H1 (cell line): ENCODE data around the gene NUP133. TPM values are rescaled to one million over a fixed set of nuclear protein-coding genes. Genes with fewer than 3 reads are reported as not detected.

Experiments used
- CTCF ChIA-PET: fragments of 300-600 bp; sonication (Branson Sonifier 250); formaldehyde crosslinking; loops from one replicate; lab custom pipeline; 2021; ENCODE audit not compliant: partially characterized antibody; lab: Charles Lee
- POLR2A ChIA-PET: fragments of 300-600 bp; sonication (Branson Sonifier 250); formaldehyde crosslinking; loops from one replicate; lab custom pipeline; 2021; ENCODE audit warnings: inconsistent platforms; ENCODE audit not compliant: partially characterized antibody; lab: Charles Lee
- DNase-seq, 2 experiments: peaks; one replicate each; pipeline versions ENCODE4 v3.0.0 to v3.0.0-alpha.2; 2010 to 2022; ENCODE audit warnings: low spot score in 2 of 2, low read depth in 1 of 2, mixed read lengths in 1 of 2
- FAIRE-seq: peaks from 2 replicates; lab custom pipeline; 2011; peaks lifted over from hg19 to GRCh38; lab: Jason Lieb, UNC
- H2AFZ ChIP-seq: 2 replicates; pipeline ENCODE4 v1.8.1; 2012; ENCODE audit warnings: low read length, inconsistent platforms
- H2AK5ac ChIP-seq: 2 replicates; pipeline ENCODE4 v1.6.1; 2013; ENCODE audit warnings: low read depth, low read length
- H2BK120ac ChIP-seq: replicated peaks from 2 replicates; pipeline ENCODE3; 2013; ENCODE audit warnings: low read depth, low read length, inconsistent platforms
- H2BK12ac ChIP-seq: 2 replicates; pipeline ENCODE4 v1.6.1; 2013; ENCODE audit warnings: low read depth, low read length
- H2BK15ac ChIP-seq: 2 replicates; pipeline ENCODE4 v1.6.1; 2013; ENCODE audit warnings: low read length
- H2BK20ac ChIP-seq: 2 replicates; pipeline ENCODE4 v1.6.1; 2013; ENCODE audit warnings: low read length
- H2BK5ac ChIP-seq: 2 replicates; pipeline ENCODE4 v1.6.1; 2013; ENCODE audit warnings: low read depth, low read length
- H3K14ac ChIP-seq: 2 replicates; pipeline ENCODE4 v1.6.1; 2013; ENCODE audit warnings: inconsistent platforms; ENCODE audit not compliant: insufficient read length
- H3K18ac ChIP-seq: 2 replicates; pipeline ENCODE4 v1.6.1; 2013; ENCODE audit warnings: low read length; ENCODE audit errors: extremely low read depth
- H3K23ac ChIP-seq: 2 replicates; pipeline ENCODE4 v1.6.1; 2013; ENCODE audit warnings: inconsistent platforms; ENCODE audit not compliant: insufficient read length
- H3K23me2 ChIP-seq: 2 replicates; pipeline ENCODE4 v1.6.1; 2013; ENCODE audit warnings: low read depth, low read length
- H3K27ac ChIP-seq: 2 replicates; pipeline ENCODE4 v1.6.1; 2011; ENCODE audit warnings: low read depth, low read length, inconsistent platforms
- H3K27me3 ChIP-seq, 4 experiments: replicated peaks in 1 of 4; 1 replicate in 1 of 4; 2 replicates in 3 of 4; pipeline versions ENCODE4 v1.6.1 to v1.8.1; 2011 to 2013; ENCODE audit warnings: low read length in 3 of 4, mild to moderate bottlenecking in 3 of 4, inconsistent platforms in 2 of 4, mixed read lengths in 2 of 4, moderate library complexity in 1 of 4; ENCODE audit not compliant: control insufficient read depth in 3 of 4, insufficient read depth in 3 of 4; ENCODE audit errors: extremely low read depth in 1 of 4
- H3K36me3 ChIP-seq, 4 experiments: 2 replicates each; pipeline versions ENCODE4 v1.6.1 to v1.8.1; 2011 to 2013; ENCODE audit warnings: mild to moderate bottlenecking in 4 of 4, low read length in 3 of 4, moderate library complexity in 2 of 4, control low read depth in 1 of 4, inconsistent platforms in 1 of 4; ENCODE audit not compliant: insufficient read depth in 4 of 4, control insufficient read depth in 2 of 4
- H3K4ac ChIP-seq: replicated peaks from 2 replicates; pipeline ENCODE3; 2013; ENCODE audit warnings: low read length, low read depth, mixed read lengths, inconsistent platforms; ENCODE audit not compliant: insufficient read length
- H3K4me1 ChIP-seq, 4 experiments: replicated peaks in 1 of 4; 1 replicate in 1 of 4; 2 replicates in 3 of 4; pipeline versions ENCODE4 v1.6.1 to v1.8.1; 2011 to 2013; ENCODE audit warnings: low read length in 3 of 4, inconsistent platforms in 2 of 4, mixed read lengths in 1 of 4; ENCODE audit not compliant: insufficient read depth in 4 of 4, control insufficient read depth in 3 of 4
- H3K4me2 ChIP-seq, 2 experiments: 2 replicates each; pipeline versions ENCODE4 v1.6.1 to v1.8.1; 2011 to 2013; ENCODE audit warnings: low read depth in 2 of 2, low read length in 2 of 2, control low read depth in 1 of 2, inconsistent platforms in 1 of 2, mild to moderate bottlenecking in 1 of 2; ENCODE audit not compliant: insufficient read depth in 1 of 2
- H3K4me3 ChIP-seq, 4 experiments: fragments of 200-600, 300-600 bp in 1 of 4; sonication (generic), shearing (Covaris generic), sonication (Bioruptor Twin) in 1 of 4; 2 replicates each; pipeline versions ENCODE4 v1.5.1 to v1.8.1; 2011 to 2016; ENCODE audit warnings: low read length in 4 of 4, low read depth in 3 of 4, control low read depth in 2 of 4, inconsistent platforms in 2 of 4, mild to moderate bottlenecking in 2 of 4, mixed read lengths in 1 of 4, moderate library complexity in 1 of 4; ENCODE audit not compliant: insufficient read depth in 2 of 4; ENCODE audit errors: extremely low read depth in 1 of 4
- H3K56ac ChIP-seq: replicated peaks from 2 replicates; pipeline ENCODE3; 2013; ENCODE audit warnings: low read depth, mild to moderate bottlenecking, mixed read lengths, low read length, inconsistent platforms; ENCODE audit not compliant: insufficient read length
- H3K79me1 ChIP-seq: 2 replicates; pipeline ENCODE4 v1.6.1; 2013; ENCODE audit warnings: low read depth, low read length, control low read depth
- H3K79me2 ChIP-seq, 2 experiments: 2 replicates each; pipeline versions ENCODE4 v1.6.1 to v1.8.1; 2012 to 2013; ENCODE audit warnings: low read length in 2 of 2, mild to moderate bottlenecking in 2 of 2, inconsistent platforms in 1 of 2; ENCODE audit not compliant: insufficient read depth in 2 of 2, control insufficient read depth in 1 of 2
- H3K9ac ChIP-seq, 4 experiments: replicated peaks in 1 of 4; 1 replicate in 1 of 4; 2 replicates in 3 of 4; pipeline versions ENCODE4 v1.6.1 to v1.8.1; 2011 to 2013; ENCODE audit warnings: low read depth in 3 of 4, low read length in 3 of 4, control low read depth in 2 of 4, mild to moderate bottlenecking in 2 of 4, moderate library complexity in 2 of 4, inconsistent platforms in 1 of 4; ENCODE audit errors: extremely low read depth in 1 of 4
- H3K9me3 ChIP-seq, 2 experiments: 2 replicates each; pipeline versions ENCODE4 v1.6.1 to v1.8.1; 2012 to 2013; ENCODE audit warnings: mild to moderate bottlenecking in 2 of 2, moderate library complexity in 2 of 2, control low read depth in 1 of 2, inconsistent platforms in 1 of 2, low read depth in 1 of 2, low read length in 1 of 2, mixed read lengths in 1 of 2; ENCODE audit not compliant: insufficient read depth in 2 of 2
- H4K20me1 ChIP-seq, 2 experiments: replicated peaks in 1 of 2; 2 replicates each; pipeline versions ENCODE3 to v1.8.1; 2011 to 2013; ENCODE audit warnings: inconsistent platforms in 2 of 2, low read length in 2 of 2, mild to moderate bottlenecking in 1 of 2; ENCODE audit not compliant: insufficient read depth in 2 of 2, control insufficient read depth in 1 of 2
- H4K5ac ChIP-seq: 2 replicates; pipeline ENCODE4 v1.6.1; 2013; ENCODE audit warnings: low read length, low read depth, mixed read lengths, inconsistent platforms; ENCODE audit not compliant: insufficient read length
- H4K8ac ChIP-seq: 2 replicates; pipeline ENCODE4 v1.8.0; 2013; ENCODE audit warnings: mild to moderate bottlenecking, moderate library complexity, low read length, inconsistent platforms; ENCODE audit not compliant: insufficient read depth; ENCODE audit errors: extremely low read depth
- H4K91ac ChIP-seq: replicated peaks from 2 replicates; pipeline ENCODE3; 2013; ENCODE audit warnings: low read length, mixed read lengths, inconsistent platforms; ENCODE audit not compliant: insufficient read length
- WGBS, 2 experiments: shearing (Covaris generic) in 1 of 2; methylation state at CpG; one replicate each; pipeline versions ENCODE4 v1.1.6 to v1.1.7; 2013 to 2015; ENCODE audit warnings: low lambda C conversion rate in 2 of 2, mixed read lengths in 2 of 2, inconsistent platforms in 1 of 2, low coverage in 1 of 2, missing lambda C conversion rate in 1 of 2; ENCODE audit not compliant: insufficient replicate concordance in 2 of 2, insufficient coverage in 1 of 2, insufficient read length in 1 of 2; ENCODE audit errors: extremely low coverage in 1 of 2, missing lambda C conversion rate in 1 of 2; 5-methylcytosine and 5-hydroxymethylcytosine counted together
- polyA plus RNA-seq, 7 experiments: library from polyadenylated mRNA; depleted of rRNA in 3 of 7; stranded (reverse) in 5 of 7; unstranded in 2 of 7; fragments of >200 nt in 5 of 7; fragments of 200-250 nt in 2 of 7; gene quantifications; 1 replicate in 5 of 7; 2 replicates in 1 of 7; 4 replicates in 1 of 7; pipeline versions ENCODE4 v1.2.1 to v1.2.3, GENCODE V29; 2011 to 2013; ENCODE audit warnings: missing spikeins in 2 of 7, mixed read lengths in 2 of 7
- total RNA-seq: library from RNA; stranded (reverse); fragmentation: NEBNext Ultra II Directional; extraction: Animal tissue kit (Norgen Biotek cat#: 25700); gene quantifications from 2 replicates; pipeline ENCODE4 v1.2.1, GENCODE V29; 2021

Gene NUP133
- total and polyA plus RNA-seq, 2 of the 8 experiments (the other 6 are each of a cell fraction or from before 2014, with no cell fraction given): 20.6 to 72.1 TPM

GRCh38 chr1:229544587-229544986, 36.4 kb upstream of the NUP133 start:
- no peaks in the 10 kb centered on the region for H3K9me3 ChIP-seq
- no peak overlapping the region for H3K14ac ChIP-seq
- 94% methylated on average over 1 of the region's 1 CpG; no CpG with 5 or more reads in 1 of the 2 experiments for WGBS, 2 experiments
- no peak overlapping the region for H2BK12ac ChIP-seq
- ChIA-PET CTCF (interaction anchor here (1.0 kb wide), 1 partner anchor 11 kb away, joined by 3 read pairs; no protein-coding TSS in a partner anchor), POLR2A (no interaction called here)
- H3K23me2 ChIP-seq: no peaks in the 10 kb centered on the region
- no peak overlapping the region for H2BK120ac ChIP-seq
- no peak overlapping the region for H3K4me3 ChIP-seq
- H3K4me1 ChIP-seq: no peaks in the 10 kb centered on the region
- DNase-seq: no peak
- H4K8ac ChIP-seq: no peak overlapping the region
- H3K9ac ChIP-seq: no peak overlapping the region
- H3K79me1 ChIP-seq: no peaks in the 10 kb centered on the region
- no peak overlapping the region for H3K56ac ChIP-seq
- no peak overlapping the region for H2AK5ac ChIP-seq
- H3K27ac ChIP-seq: no peak overlapping the region
- no peaks in the 10 kb centered on the region for H4K20me1 ChIP-seq
- H4K5ac ChIP-seq: no peak overlapping the region
- no peak overlapping the region for H2BK5ac ChIP-seq
- no peak overlapping the region for H4K91ac ChIP-seq
- H3K36me3 ChIP-seq: peaks cover 0 to 5% (median 4%) of the 10 kb centered on the region in 4 experiments; a peak in 4 of 8 replicates
- no peak overlapping the region for H2BK20ac ChIP-seq
- no peak overlapping the region for H3K18ac ChIP-seq
- no peak overlapping the region for H3K4ac ChIP-seq
- no peaks in the 10 kb centered on the region for H3K79me2 ChIP-seq
- H2AFZ ChIP-seq: no peak overlapping the region
- no peaks in the 10 kb centered on the region for H3K27me3 ChIP-seq
- H3K4me2 ChIP-seq: no peak overlapping the region
- H2BK15ac ChIP-seq: no peak overlapping the region
- no peak for FAIRE-seq
- no peak overlapping the region for H3K23ac ChIP-seq
